ENCODE measurements around the gene AATF. TPM values are rescaled to one million over a fixed set of nuclear protein-coding genes. Genes with fewer than 3 reads are reported as not detected.

Gene AATF
- total RNA-seq, 1 experiment from 2014 or later, result 85.2 TPM

GRCh38 chr17:37079065-37079708 lies 130.4 kb downstream of the AATF start:
- Mint-ChIP-seq H3K4me1 (ENCODE audit: insufficient read depth, unreplicated experiment) (no peaks in the 10 kb centered on the region), H3K9me3 (ENCODE audit: unreplicated experiment) (no peaks in the 10 kb centered on the region), H3K4me3 (ENCODE audit: unreplicated experiment) (no peak overlapping the region), H3K36me3 (ENCODE audit: insufficient read depth, unreplicated experiment) (peaks cover 19% of the 10 kb centered on the region), H3K27ac (ENCODE audit: low read depth, unreplicated experiment) (no peak overlapping the region), H3K27me3 (ENCODE audit: insufficient read depth, unreplicated experiment) (no peaks in the 10 kb centered on the region)
- intact Hi-C loops (cut with micrococcal nuclease), result loop anchor here (5.0 kb wide), 1 partner anchor 72 kb away; no protein-coding TSS in a partner anchor
- no peak for DNase-seq (ENCODE audit: unreplicated experiment)
- no TSS peak for BruUV-seq (replicated peaks)
- CTCF ChIA-PET, result interaction anchor here (0.6 kb wide), 1 partner anchor 170 kb away, joined by 3 read pairs; no protein-coding TSS in a partner anchor
- POLR2A ChIA-PET, result interaction anchor here (0.8 to 1.0 kb wide), 2 partner anchors 16 to 476 kb away, joined by 3 read pairs; no protein-coding TSS in a partner anchor
- no peak for TF ChIP-seq CTCF (IDR thresholded peaks at IDR 0.05; ENCODE audit: unreplicated experiment)

GRCh38 chr17:37079735-37080134 lies 131.0 kb downstream of the AATF start:
- POLR2A ChIA-PET, result interaction anchor here (1.0 kb wide), 1 partner anchor 477 kb away, joined by 3 read pairs; no protein-coding TSS in a partner anchor
- intact Hi-C loops (cut with micrococcal nuclease), result loop anchor here (5.0 kb wide), 1 partner anchor 72 kb away; no protein-coding TSS in a partner anchor
- peak; percentile 56 for DNase-seq (ENCODE audit: unreplicated experiment)
- no peak for TF ChIP-seq CTCF (IDR thresholded peaks at IDR 0.05; ENCODE audit: unreplicated experiment)
- CTCF ChIA-PET, result no interaction called here
- no peaks in the 10 kb centered on the region for H3K27me3 Mint-ChIP-seq (ENCODE audit: insufficient read depth, unreplicated experiment)
- BruUV-seq (replicated peaks), result no TSS peak
- no peak overlapping the region for H3K27ac Mint-ChIP-seq (ENCODE audit: low read depth, unreplicated experiment)
- H3K36me3 Mint-ChIP-seq (ENCODE audit: insufficient read depth, unreplicated experiment), result peaks cover 19% of the 10 kb centered on the region
- no peak overlapping the region for H3K4me3 Mint-ChIP-seq (ENCODE audit: unreplicated experiment)
- H3K9me3 Mint-ChIP-seq (ENCODE audit: unreplicated experiment), result no peaks in the 10 kb centered on the region
- no peaks in the 10 kb centered on the region for H3K4me1 Mint-ChIP-seq (ENCODE audit: insufficient read depth, unreplicated experiment)

GRCh38 chr17:37081287-37081686 lies 132.5 kb downstream of the AATF start:
- POLR2A ChIA-PET, result interaction anchor here (0.9 kb wide), 1 partner anchor 86 kb away, joined by 3 read pairs; no protein-coding TSS in a partner anchor
- intact Hi-C loops (cut with micrococcal nuclease), result no loop called here
- DNase-seq (ENCODE audit: unreplicated experiment), result no peak
- CTCF ChIA-PET, result interaction anchor here (0.5 to 1.3 kb wide), 3 partner anchors 33 to 146 kb away, joined by 3 to 4 read pairs (median 3); no protein-coding TSS in a partner anchor
- no peak for TF ChIP-seq CTCF (IDR thresholded peaks at IDR 0.05; ENCODE audit: unreplicated experiment)
- Mint-ChIP-seq H3K4me3 (ENCODE audit: unreplicated experiment) (no peak overlapping the region), H3K36me3 (ENCODE audit: insufficient read depth, unreplicated experiment) (peaks cover 34% of the 10 kb centered on the region), H3K27me3 (ENCODE audit: insufficient read depth, unreplicated experiment) (no peaks in the 10 kb centered on the region), H3K9me3 (ENCODE audit: unreplicated experiment) (no peaks in the 10 kb centered on the region), H3K4me1 (ENCODE audit: insufficient read depth, unreplicated experiment) (no peaks in the 10 kb centered on the region), H3K27ac (ENCODE audit: low read depth, unreplicated experiment) (no peak overlapping the region)
- BruUV-seq (replicated peaks), result no TSS peak

- no peak for DNase-seq (ENCODE audit: unreplicated experiment)
- Mint-ChIP-seq H3K4me1 (ENCODE audit: insufficient read depth, unreplicated experiment) (no peaks in the 10 kb centered on the region), H3K4me3 (ENCODE audit: unreplicated experiment) (no peak overlapping the region), H3K9me3 (ENCODE audit: unreplicated experiment) (no peaks in the 10 kb centered on the region), H3K27ac (ENCODE audit: low read depth, unreplicated experiment) (no peak overlapping the region), H3K36me3 (ENCODE audit: insufficient read depth, unreplicated experiment) (peaks cover 45% of the 10 kb centered on the region), H3K27me3 (ENCODE audit: insufficient read depth, unreplicated experiment) (no peaks in the 10 kb centered on the region)
- POLR2A ChIA-PET, result interaction anchor here (1.0 kb wide), 1 partner anchor 9 kb away, joined by 3 read pairs; no protein-coding TSS in a partner anchor
- intact Hi-C loops (cut with micrococcal nuclease), result no loop called here
- TF ChIP-seq CTCF (IDR thresholded peaks at IDR 0.05; ENCODE audit: unreplicated experiment), result no peak
- BruUV-seq (replicated peaks), result no TSS peak
- CTCF ChIA-PET, result interaction anchor here (1.3 kb wide), 1 partner anchor 34 kb away, joined by 4 read pairs; no protein-coding TSS in a partner anchor
These were observed 133.6 kb downstream of the AATF start for GRCh38 chr17:37082311-37082860.
